ENCODE results near the gene FBLN2.
"Not testable (repeated sequence)": the region's sequence is repeated elsewhere in the genome, so short reads cannot be mapped to it uniquely, and the experiment has no call there.

FBLN2 gene

GRCh38 chr3:13549623-13550422, 898 bp downstream of the FBLN2 start:
- DNase-seq (ENCODE audit: low spot score) = no peak

GRCh38 chr3:13550423-13550690, 1.4 kb downstream of the FBLN2 start:
- no peak for DNase-seq (ENCODE audit: low spot score)

- DNase-seq (ENCODE audit: low spot score) = no peak
Observed at GRCh38 chr3:13550791-13551360, 2.0 kb downstream of the FBLN2 start.

GRCh38 chr3:13552857-13553652, 4.1 kb downstream of the FBLN2 start:
- DNase-seq (ENCODE audit: low spot score) = no peak

GRCh38 chr3:13553686-13554085, 4.8 kb downstream of the FBLN2 start:
- no peak for DNase-seq (ENCODE audit: low spot score)

- no peak for DNase-seq (ENCODE audit: low spot score)
Observed at GRCh38 chr3:13555753-13556152, 6.8 kb downstream of the FBLN2 start.

GRCh38 chr3:13556207-13556606, 7.3 kb downstream of the FBLN2 start:
- no peak for DNase-seq (ENCODE audit: low spot score)

GRCh38 chr3:13556917-13557316, 8.0 kb downstream of the FBLN2 start:
- DNase-seq (ENCODE audit: low spot score) = no peak

GRCh38 chr3:13557417-13557816, 8.5 kb downstream of the FBLN2 start:
- DNase-seq (ENCODE audit: low spot score) = no peak

- DNase-seq (ENCODE audit: low spot score) = no peak
Observed at GRCh38 chr3:13557926-13558325, 9.0 kb downstream of the FBLN2 start.

GRCh38 chr3:13558651-13559050, 9.7 kb downstream of the FBLN2 start:
- no peak for DNase-seq (ENCODE audit: low spot score)

- no peak for DNase-seq (ENCODE audit: low spot score)
Observed at GRCh38 chr3:13559764-13560525, 11.0 kb downstream of the FBLN2 start.

GRCh38 chr3:13561376-13561775, 12.5 kb downstream of the FBLN2 start:
- DNase-seq (ENCODE audit: low spot score) = no peak

GRCh38 chr3:13561967-13562366, 13.0 kb downstream of the FBLN2 start:
- no peak for DNase-seq (ENCODE audit: low spot score)

- DNase-seq (ENCODE audit: low spot score) = not testable (repeated sequence)
Observed at GRCh38 chr3:13562421-13562820, 13.5 kb downstream of the FBLN2 start.

- DNase-seq (ENCODE audit: low spot score) = no peak
Observed at GRCh38 chr3:13563321-13563720, 14.4 kb downstream of the FBLN2 start.

- DNase-seq (ENCODE audit: low spot score) = no peak
Observed at GRCh38 chr3:13563911-13564310, 15.0 kb downstream of the FBLN2 start.

GRCh38 chr3:13564751-13565560, 16.0 kb downstream of the FBLN2 start:
- no peak for DNase-seq (ENCODE audit: low spot score)

- no peak for DNase-seq (ENCODE audit: low spot score)
Observed at GRCh38 chr3:13565581-13566452, 16.9 kb downstream of the FBLN2 start.

- DNase-seq (ENCODE audit: low spot score) = no peak
Observed at GRCh38 chr3:13566453-13566748, 17.5 kb downstream of the FBLN2 start.

GRCh38 chr3:13566769-13567310, 17.9 kb downstream of the FBLN2 start:
- DNase-seq (ENCODE audit: low spot score) = no peak
